Epithelial cell of proximal tubule (primary cell): ENCODE measurements around the gene PRELID3B. TPM values are rescaled to one million over a fixed set of nuclear protein-coding genes. Genes with fewer than 3 reads are reported as not detected.

Experiments
- DNase-seq: peaks from one replicate; pipeline ENCODE4 v3.0.0-alpha.2; 2011; ENCODE audit warnings: low read depth
- H3K4me3 ChIP-seq: 2 replicates; pipeline ENCODE4 v1.5.1; 2011; ENCODE audit warnings: low read depth, mild to moderate bottlenecking, low read length
- total RNA-seq: library from RNA; depleted of rRNA; stranded (reverse); fragments of >200 nt; gene quantifications from 2 replicates; pipeline ENCODE4 v1.2.3, GENCODE V29; 2015
- TF ChIP-seq, protein P1 (sequence below): conservative IDR thresholded peaks from 2 replicates; pipeline ENCODE4 v1.5.1; 2012; ENCODE audit warnings: low read depth, mild to moderate bottlenecking, low read length

Gene PRELID3B
- total RNA-seq, 1 donor from 2014 or later, result 76.3 TPM

DNA sequence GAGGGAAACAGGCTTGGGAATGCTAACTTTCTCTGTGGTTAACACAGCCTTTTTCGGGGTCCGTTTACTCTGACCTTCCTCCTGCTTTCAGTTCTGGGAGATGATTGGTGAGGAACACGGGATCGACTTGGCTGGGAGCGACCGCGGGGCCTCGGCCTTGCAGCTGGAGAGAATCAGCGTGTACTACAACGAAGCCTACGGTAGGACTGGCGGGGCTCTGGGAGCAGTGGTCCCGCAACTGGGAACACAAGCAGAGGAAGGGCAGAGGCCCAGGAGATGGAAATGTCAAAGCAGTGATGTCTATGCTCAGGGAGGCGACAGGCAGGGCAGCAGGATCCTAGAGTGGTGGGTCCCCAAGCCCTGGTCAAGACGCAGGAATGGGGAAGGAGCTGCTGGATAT is 19.8 kb downstream of the PRELID3B start:
- no peak overlapping the region for H3K4me3 ChIP-seq
- TF ChIP-seq, protein P1, sequence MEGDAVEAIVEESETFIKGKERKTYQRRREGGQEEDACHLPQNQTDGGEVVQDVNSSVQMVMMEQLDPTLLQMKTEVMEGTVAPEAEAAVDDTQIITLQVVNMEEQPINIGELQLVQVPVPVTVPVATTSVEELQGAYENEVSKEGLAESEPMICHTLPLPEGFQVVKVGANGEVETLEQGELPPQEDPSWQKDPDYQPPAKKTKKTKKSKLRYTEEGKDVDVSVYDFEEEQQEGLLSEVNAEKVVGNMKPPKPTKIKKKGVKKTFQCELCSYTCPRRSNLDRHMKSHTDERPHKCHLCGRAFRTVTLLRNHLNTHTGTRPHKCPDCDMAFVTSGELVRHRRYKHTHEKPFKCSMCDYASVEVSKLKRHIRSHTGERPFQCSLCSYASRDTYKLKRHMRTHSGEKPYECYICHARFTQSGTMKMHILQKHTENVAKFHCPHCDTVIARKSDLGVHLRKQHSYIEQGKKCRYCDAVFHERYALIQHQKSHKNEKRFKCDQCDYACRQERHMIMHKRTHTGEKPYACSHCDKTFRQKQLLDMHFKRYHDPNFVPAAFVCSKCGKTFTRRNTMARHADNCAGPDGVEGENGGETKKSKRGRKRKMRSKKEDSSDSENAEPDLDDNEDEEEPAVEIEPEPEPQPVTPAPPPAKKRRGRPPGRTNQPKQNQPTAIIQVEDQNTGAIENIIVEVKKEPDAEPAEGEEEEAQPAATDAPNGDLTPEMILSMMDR, result no peak
- no peak for DNase-seq

DNA sequence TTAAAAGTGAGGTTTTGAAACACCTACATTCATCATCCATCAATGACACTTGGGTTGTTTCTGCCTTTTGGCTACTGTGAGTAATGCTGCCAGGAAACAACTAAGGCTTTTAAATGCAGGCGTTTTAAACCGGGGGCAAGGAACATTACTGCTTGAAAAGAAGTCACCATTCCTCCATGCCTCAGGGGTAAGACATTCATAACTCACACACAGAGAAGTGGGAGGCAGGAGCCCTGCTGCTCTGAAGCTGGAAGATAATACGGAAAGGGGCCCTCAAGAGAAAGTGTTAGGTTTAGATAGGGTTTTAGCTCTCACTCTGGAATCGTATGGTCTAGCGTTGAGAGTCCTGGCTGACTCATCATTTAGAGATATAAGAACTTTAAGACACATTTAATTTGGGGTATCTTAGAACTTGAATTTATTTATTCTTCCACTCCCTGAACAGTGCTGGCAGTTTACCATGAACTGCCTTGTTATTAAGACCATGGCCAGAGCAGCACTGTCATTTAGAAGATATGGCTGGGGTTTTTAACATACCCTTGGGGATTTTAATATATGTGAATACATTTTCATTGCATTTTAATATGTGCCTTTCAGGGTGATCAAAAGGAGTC is 21.5 kb downstream of the PRELID3B start:
- DNase-seq, result no peak
- H3K4me3 ChIP-seq, result no peak overlapping the region
- TF ChIP-seq, protein P1, result no peak

DNA sequence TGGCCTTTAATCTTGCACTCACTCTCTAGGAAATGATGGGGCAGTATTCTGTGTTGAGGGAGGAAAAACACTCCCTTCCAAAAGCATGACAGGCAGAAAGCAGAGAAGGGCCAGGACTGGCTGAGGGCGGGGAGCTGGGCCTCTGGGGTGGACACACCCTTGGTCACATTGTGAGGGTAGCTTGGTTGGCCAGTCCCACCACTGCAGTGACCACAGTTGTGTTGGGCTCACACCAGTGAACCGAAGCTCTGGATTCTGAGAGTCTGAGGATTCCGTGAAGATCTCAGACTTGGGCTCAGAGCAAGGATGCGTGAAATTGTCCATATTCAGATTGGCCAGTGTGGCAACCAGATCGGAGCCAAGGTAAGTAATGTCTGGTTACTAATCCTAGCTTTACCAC is 23.4 kb downstream of the PRELID3B start, which contains the start of gene TUBB1:
TUBB1 (plus strand) TSS at position 213 of the 400 bp plus-strand sequence; CDS start at position 307, 94 bp downstream.
- no peak within 1 kb of the TSS for H3K4me3 ChIP-seq
- DNase-seq, result no peak
- TF ChIP-seq, protein P1, result no peak

DNA sequence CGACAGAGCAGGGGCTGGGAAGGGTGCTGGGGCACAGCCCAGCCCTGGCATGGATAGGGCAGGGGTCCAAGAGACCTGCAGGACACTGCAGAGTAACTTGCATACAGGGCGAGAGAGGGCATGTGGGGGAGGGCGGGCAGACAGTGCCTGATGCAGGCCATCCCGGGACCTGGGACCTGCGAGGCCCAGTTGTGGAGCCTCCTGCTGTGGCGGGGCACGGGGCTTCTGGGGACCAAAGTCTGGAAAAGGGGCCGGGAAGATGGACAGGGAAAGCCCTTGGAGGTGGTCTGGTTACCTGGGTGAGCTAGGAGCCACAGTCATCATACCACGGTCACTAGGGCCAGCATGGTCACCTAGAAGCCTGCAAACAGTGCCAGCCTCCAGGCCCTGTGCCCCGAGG is 23.8 kb downstream of the PRELID3B start:
- no peak overlapping the region for H3K4me3 ChIP-seq
- TF ChIP-seq, protein P1, result no peak
- DNase-seq, result no peak

DNA sequence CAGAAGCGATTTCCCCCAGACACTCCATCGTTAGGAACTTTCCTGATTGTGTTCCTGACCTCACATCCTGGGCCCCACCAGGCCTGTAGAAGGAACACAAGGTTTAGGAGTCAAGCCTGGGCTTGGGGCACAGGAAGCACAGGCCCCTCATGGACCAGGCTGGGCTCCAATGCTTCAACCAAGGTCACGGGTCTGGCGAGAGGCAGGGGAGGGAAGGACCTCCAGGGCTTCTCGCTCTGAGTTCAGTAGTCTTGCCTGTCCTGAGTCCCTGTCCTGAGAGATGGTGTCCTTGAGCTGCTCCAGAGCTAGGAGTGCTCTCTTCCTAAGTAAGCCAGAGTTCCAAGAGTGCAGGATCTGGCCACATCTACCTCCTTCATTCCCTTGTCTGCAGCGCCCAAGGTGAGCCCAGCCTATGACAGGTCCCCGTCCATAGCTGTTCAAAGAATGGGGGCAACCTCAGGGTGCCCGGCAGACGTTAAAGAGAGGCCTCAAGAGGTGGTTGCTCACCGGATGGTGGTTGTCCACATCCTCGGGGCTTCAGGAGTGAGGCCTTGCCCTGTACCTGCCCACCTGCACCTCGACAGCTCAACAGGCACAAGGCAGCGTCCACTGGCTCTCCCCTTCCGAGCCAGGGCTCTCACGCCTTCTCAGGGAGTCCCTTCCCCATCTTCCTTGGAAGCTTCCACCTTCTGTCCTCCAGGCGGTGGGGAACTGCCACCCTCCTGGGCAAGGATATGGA is 24.9 kb downstream of the PRELID3B start:
- no peak for DNase-seq
- TF ChIP-seq, protein P1, result no peak
- no peak overlapping the region for H3K4me3 ChIP-seq

DNA sequence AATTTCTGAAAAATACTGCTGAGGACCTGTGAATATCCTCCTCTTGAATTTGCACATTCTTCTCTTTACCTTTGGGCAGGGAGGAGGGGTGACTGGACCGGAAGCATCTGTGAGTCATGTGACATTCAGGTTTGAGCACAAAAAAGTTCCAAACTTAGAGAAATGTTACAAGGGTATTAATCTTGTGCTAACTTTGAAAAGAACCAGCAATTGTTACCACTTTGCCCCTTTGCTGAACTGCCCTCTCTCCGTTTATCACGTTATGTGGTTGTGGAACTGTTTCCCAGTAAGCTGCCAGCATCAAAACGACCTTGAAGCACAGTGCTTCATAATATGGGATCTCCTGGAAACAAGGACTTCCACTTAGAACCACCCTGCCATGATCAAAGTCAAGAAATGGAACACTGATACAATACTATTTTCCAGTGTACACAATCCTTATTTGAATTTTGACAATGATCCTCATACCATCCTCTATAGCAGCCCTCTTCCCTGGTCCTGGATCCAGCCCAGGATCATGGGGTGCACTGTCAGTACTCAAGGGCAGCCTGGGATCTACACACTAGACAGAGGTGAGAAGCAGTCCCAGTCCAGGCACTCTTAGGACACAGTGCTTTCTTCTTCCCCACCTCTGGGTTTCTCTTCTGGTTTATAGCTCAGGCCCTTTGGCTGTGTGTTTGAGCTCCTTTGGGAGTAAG is 25.6 kb downstream of the PRELID3B start:
- DNase-seq, result no peak
- TF ChIP-seq, protein P1, result no peak
- no peak overlapping the region for H3K4me3 ChIP-seq
